ENCODE data around the gene RTP3. TPM values are rescaled to one million over a fixed set of nuclear protein-coding genes. Genes with fewer than 3 reads are reported as not detected.

The RTP3 gene
- total RNA-seq, 1 donor from 2014 or later, result not detected

GRCh38 chr3:46488735-46489361 lies 8.9 kb upstream of the RTP3 start:
- Histone ChIP-seq H3K4me3 (peak overlapping the region; percentile 31), H3K4me1 (peaks cover 8% of the 10 kb centered on the region), H3K27me3 (ENCODE audit: low read depth) (no peaks in the 10 kb centered on the region), H3K9me3 (no peaks in the 10 kb centered on the region), H3K27ac (no peak overlapping the region), H3K36me3 (no peaks in the 10 kb centered on the region)
- intact Hi-C loops (cut with DNase I), result no loop called here
- ATAC-seq, result peak; percentile 97 to 98
- peak; percentile 98 for TF ChIP-seq CTCF (IDR thresholded peaks at IDR 0.05)
- DNase-seq, result peak; percentile 94

- no peak overlapping the region for H3K27ac ChIP-seq
- TF ChIP-seq CTCF (IDR thresholded peaks at IDR 0.05), result no peak
- peaks cover 8% of the 10 kb centered on the region for H3K4me1 ChIP-seq
- ATAC-seq (no peak), DNase-seq (no peak)
- no peak overlapping the region for H3K4me3 ChIP-seq
- intact Hi-C loops (cut with DNase I), result no loop called here
- no peaks in the 10 kb centered on the region for H3K36me3 ChIP-seq
- H3K9me3 ChIP-seq, result no peaks in the 10 kb centered on the region
- no peaks in the 10 kb centered on the region for H3K27me3 ChIP-seq (ENCODE audit: low read depth)
These were observed 8.4 kb upstream of the RTP3 start for GRCh38 chr3:46489381-46489780.

- Histone ChIP-seq H3K36me3 (no peaks in the 10 kb centered on the region), H3K27ac (no peak overlapping the region), H3K9me3 (no peaks in the 10 kb centered on the region), H3K27me3 (ENCODE audit: low read depth) (no peaks in the 10 kb centered on the region), H3K4me1 (peaks cover 8% of the 10 kb centered on the region), H3K4me3 (no peak overlapping the region)
- ATAC-seq (no peak), DNase-seq (no peak)
- no peak for TF ChIP-seq CTCF (IDR thresholded peaks at IDR 0.05)
- intact Hi-C loops (cut with DNase I), result no loop called here
These were observed 7.9 kb upstream of the RTP3 start for GRCh38 chr3:46489875-46490274.

- no peak for TF ChIP-seq CTCF (IDR thresholded peaks at IDR 0.05)
- Histone ChIP-seq H3K27ac (no peak overlapping the region), H3K9me3 (no peaks in the 10 kb centered on the region), H3K4me3 (no peak overlapping the region), H3K4me1 (peaks cover 8% of the 10 kb centered on the region), H3K36me3 (no peaks in the 10 kb centered on the region), H3K27me3 (ENCODE audit: low read depth) (no peaks in the 10 kb centered on the region)
- DNase-seq (no peak), ATAC-seq (no peak)
- intact Hi-C loops (cut with DNase I), result no loop called here
These were observed 7.3 kb upstream of the RTP3 start for GRCh38 chr3:46490338-46491084.

- H3K4me1 ChIP-seq, result peaks cover 8% of the 10 kb centered on the region
- no peak overlapping the region for H3K4me3 ChIP-seq
- H3K27me3 ChIP-seq (ENCODE audit: low read depth), result no peaks in the 10 kb centered on the region
- no peaks in the 10 kb centered on the region for H3K36me3 ChIP-seq
- H3K27ac ChIP-seq, result no peak overlapping the region
- ATAC-seq (no peak), DNase-seq (no peak)
- H3K9me3 ChIP-seq, result no peaks in the 10 kb centered on the region
- intact Hi-C loops (cut with DNase I), result no loop called here
- TF ChIP-seq CTCF (IDR thresholded peaks at IDR 0.05), result no peak
These were observed 6.4 kb upstream of the RTP3 start for GRCh38 chr3:46491089-46492070.

Data from lower lobe of right lung (tissue), 2 donors.